OCI-LY1 (cell line): ENCODE measurements around the gene RNF150.
"Not testable (repeated sequence)": the region's sequence is repeated elsewhere in the genome, so short reads cannot be mapped to it uniquely, and the experiment has no call there.

ENCODE experiments used
- H2AFZ ChIP-seq: fragments of 200-600 bp; sonication (generic), shearing (Covaris generic); 2 replicates; pipeline ENCODE4 v1.6.0; 2014; ENCODE audit warnings: antibody characterized with exemption, mild to moderate bottlenecking, low read length
- H3F3A ChIP-seq: fragments of 200-600 bp; sonication (generic), shearing (Covaris generic); 2 replicates; pipeline ENCODE4 v1.6.0; 2014; ENCODE audit warnings: mild to moderate bottlenecking, antibody characterized with exemption, low read length, moderate library complexity; ENCODE audit not compliant: insufficient read depth
- H3K27ac ChIP-seq: fragments of 200-600 bp; sonication (generic); 2 replicates; pipeline ENCODE4 v1.5.1; 2014; ENCODE audit warnings: low read length, mixed run types, mild to moderate bottlenecking, low read depth; ENCODE audit not compliant: poor library complexity, severe bottlenecking
- H3K27me3 ChIP-seq: fragments of 200-600 bp; sonication (generic); 2 replicates; pipeline ENCODE4 v1.6.0; 2014; ENCODE audit warnings: antibody characterized with exemption, mild to moderate bottlenecking, low read length, moderate library complexity; ENCODE audit not compliant: insufficient read depth
- H3K36me3 ChIP-seq: fragments of 200-600 bp; sonication (generic); 2 replicates; pipeline ENCODE4 v1.6.1; 2014; ENCODE audit warnings: mild to moderate bottlenecking, antibody characterized with exemption, low read length, moderate library complexity, mixed read lengths; ENCODE audit not compliant: insufficient read depth
- H3K4me1 ChIP-seq: fragments of 200-600 bp; sonication (generic); 2 replicates; pipeline ENCODE4 v1.5.1; 2014; ENCODE audit warnings: mild to moderate bottlenecking, low read length, moderate library complexity; ENCODE audit not compliant: insufficient read depth, severe bottlenecking
- H3K4me2 ChIP-seq: fragments of 200-600 bp; sonication (generic), shearing (Covaris generic); 2 replicates; pipeline ENCODE4 v1.6.1; 2014; ENCODE audit warnings: low read length
- H3K4me3 ChIP-seq: fragments of 200-600 bp; sonication (generic); 2 replicates; pipeline ENCODE4 v1.5.1; 2014; ENCODE audit warnings: low read length, low read depth, mild to moderate bottlenecking, mixed read lengths; ENCODE audit not compliant: poor library complexity, severe bottlenecking
- H3K79me2 ChIP-seq: fragments of 200-600 bp; shearing (Covaris generic); 2 replicates; pipeline ENCODE4 v1.6.1; 2016; ENCODE audit warnings: mixed run types, low read length, mixed read lengths; ENCODE audit not compliant: insufficient read depth
- H3K9ac ChIP-seq: fragments of 200-600 bp; sonication (generic), shearing (Covaris generic); 2 replicates; pipeline ENCODE4 v1.6.1; 2014; ENCODE audit warnings: mild to moderate bottlenecking, low read length, mixed read lengths
- H3K9me2 ChIP-seq: fragments of 200-600 bp; sonication (generic), shearing (Covaris generic); 2 replicates; pipeline ENCODE4 v1.6.1; 2014; ENCODE audit warnings: low read depth, mild to moderate bottlenecking, low read length, mixed read lengths
- H3K9me3 ChIP-seq: fragments of 200-600 bp; shearing (Covaris generic); 2 replicates; pipeline ENCODE4 v1.6.1; 2014; ENCODE audit warnings: low read length, mixed read lengths
- H4K20me1 ChIP-seq: fragments of 200-600 bp; sonication (generic), shearing (Covaris generic); 2 replicates; pipeline ENCODE4 v1.6.0; 2016; ENCODE audit warnings: mild to moderate bottlenecking, low read length; ENCODE audit not compliant: insufficient read depth
- CTCF ChIP-seq: fragments of 200-600 bp; sonication (generic), shearing (Covaris generic); IDR thresholded peaks from 2 replicates; pipeline ENCODE4 v1.5.1; 2017; ENCODE audit warnings: mild to moderate bottlenecking, antibody characterized with exemption, low read length, moderate library complexity, mixed read lengths
- EZH2 ChIP-seq: fragments of 200-600 bp; sonication (generic), shearing (Covaris generic); IDR thresholded peaks from 2 replicates; pipeline ENCODE4 v1.8.0; 2017; ENCODE audit warnings: borderline replicate concordance, mixed run types, mild to moderate bottlenecking, antibody characterized with exemption, low read length, moderate library complexity, mixed read lengths

Gene RNF150

DNA sequence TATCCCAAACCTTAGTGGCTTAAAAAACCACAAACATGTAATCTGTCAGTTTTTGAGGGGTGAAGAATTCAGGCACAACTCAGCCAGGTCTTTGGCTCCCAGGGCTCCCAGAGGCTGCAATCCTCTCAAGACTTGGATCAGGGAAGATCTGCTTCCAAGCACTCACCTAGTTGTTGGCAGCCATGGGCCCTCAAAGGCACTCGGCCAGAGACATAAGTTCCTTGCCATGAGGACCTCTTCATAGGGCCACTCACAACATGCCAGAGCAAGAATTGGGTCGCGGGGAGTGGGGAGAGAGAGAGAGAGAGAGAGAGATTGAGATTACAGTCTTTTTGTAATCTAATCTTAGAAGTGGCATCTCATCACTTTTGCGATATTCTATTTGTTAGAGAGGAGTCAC, 300.0 kb downstream of the RNF150 start:
- H3F3A ChIP-seq = no peaks in the 10 kb centered on the region
- no peaks in the 10 kb centered on the region for H4K20me1 ChIP-seq
- H3K27ac ChIP-seq = no peak overlapping the region
- no peaks in the 10 kb centered on the region for H3K79me2 ChIP-seq
- no peak overlapping the region for H3K9ac ChIP-seq
- no peaks in the 10 kb centered on the region for H3K9me2 ChIP-seq
- TF ChIP-seq CTCF (no peak), EZH2 (no peak)
- H2AFZ ChIP-seq = no peak overlapping the region
- H3K9me3 ChIP-seq = no peaks in the 10 kb centered on the region
- no peak overlapping the region for H3K4me2 ChIP-seq
- H3K36me3 ChIP-seq = no peaks in the 10 kb centered on the region; the same call in 1 of the 2 replicates
- H3K27me3 ChIP-seq = no peaks in the 10 kb centered on the region
- peaks cover 18% of the 10 kb centered on the region for H3K4me1 ChIP-seq
- H3K4me3 ChIP-seq = no peak overlapping the region

DNA sequence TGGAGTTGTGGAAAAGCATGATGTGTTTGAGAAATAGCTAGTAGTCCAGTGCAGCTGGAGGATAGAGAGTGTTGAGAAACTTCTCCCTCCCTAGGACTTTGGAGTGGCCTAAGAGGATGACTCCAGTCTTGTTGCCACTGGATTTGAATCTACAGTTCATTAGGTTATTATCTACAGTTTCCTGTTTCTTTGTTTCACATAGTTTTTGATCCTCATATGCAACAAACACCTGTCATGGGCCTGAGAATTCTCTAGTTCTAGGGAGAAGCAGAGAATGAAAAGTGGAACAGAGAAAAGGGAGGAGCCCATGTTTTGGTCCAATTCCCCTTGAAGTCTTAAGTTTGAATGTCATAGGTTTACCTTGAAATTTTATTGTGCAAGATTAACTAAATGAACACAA, 303.4 kb downstream of the RNF150 start:
- H3F3A ChIP-seq = no peaks in the 10 kb centered on the region
- no peak for TF ChIP-seq EZH2
- TF ChIP-seq CTCF = no peak
- H3K9me2 ChIP-seq = no peaks in the 10 kb centered on the region
- H3K4me2 ChIP-seq = no peak overlapping the region
- peaks cover 28% of the 10 kb centered on the region for H3K4me1 ChIP-seq
- H3K79me2 ChIP-seq = no peaks in the 10 kb centered on the region
- H2AFZ ChIP-seq = no peak overlapping the region
- H3K9ac ChIP-seq = no peak overlapping the region
- no peaks in the 10 kb centered on the region for H3K9me3 ChIP-seq
- no peaks in the 10 kb centered on the region for H3K27me3 ChIP-seq
- H3K4me3 ChIP-seq = no peak overlapping the region
- H3K27ac ChIP-seq = peak overlapping the region; percentile 45
- no peaks in the 10 kb centered on the region for H4K20me1 ChIP-seq
- H3K36me3 ChIP-seq = no peaks in the 10 kb centered on the region; the same call in 1 of the 2 replicates

DNA sequence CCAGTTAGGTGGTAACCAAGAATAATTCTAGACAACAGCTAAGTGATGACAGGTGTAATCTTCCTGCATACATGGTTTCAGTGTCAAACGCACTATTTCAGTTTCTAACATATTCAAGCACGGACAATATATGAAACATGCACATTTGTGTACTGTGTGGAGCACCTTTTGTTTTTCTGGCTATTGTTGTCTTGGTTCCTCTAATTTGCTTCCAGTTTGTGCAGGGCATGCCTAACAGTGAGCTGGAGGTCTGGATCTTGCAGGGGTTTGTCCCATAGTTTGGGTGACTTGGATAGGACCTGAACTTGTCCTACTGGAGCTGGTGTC, 306.6 kb downstream of the RNF150 start:
- Histone ChIP-seq H3K27ac (peak overlapping the region; percentile 51), H3K79me2 (no peaks in the 10 kb centered on the region), H3F3A (no peaks in the 10 kb centered on the region), H3K27me3 (no peaks in the 10 kb centered on the region), H3K4me3 (peak overlapping the region; percentile 59), H3K4me1 (peaks cover 28% of the 10 kb centered on the region), H3K9ac (no peak overlapping the region), H2AFZ (no peak overlapping the region), H3K36me3 (no peaks in the 10 kb centered on the region), H3K9me2 (no peaks in the 10 kb centered on the region), H3K9me3 (no peaks in the 10 kb centered on the region), H3K4me2 (peak overlapping the region; percentile 70; the same call in 1 of the 2 replicates), H4K20me1 (no peaks in the 10 kb centered on the region)
- no peak for TF ChIP-seq CTCF
- no peak for TF ChIP-seq EZH2

DNA sequence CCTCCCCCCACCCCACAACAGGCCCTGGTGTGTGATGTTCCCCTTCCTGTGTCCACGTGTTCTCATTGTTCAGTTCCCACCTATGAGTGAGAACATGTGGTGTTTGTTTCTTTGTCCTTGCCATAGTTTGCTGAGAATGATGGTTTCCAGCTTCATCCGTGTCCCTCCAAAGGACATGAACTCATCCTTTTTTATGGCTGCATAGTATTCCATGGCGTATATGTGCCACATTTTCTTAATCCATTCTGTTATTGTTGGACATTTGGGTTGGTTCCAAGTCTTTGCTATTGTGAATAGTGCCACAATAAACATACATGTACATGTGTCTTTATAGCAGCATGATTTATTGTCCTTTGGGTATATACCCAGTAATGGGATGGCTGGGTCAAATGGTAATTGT, 312.7 kb downstream of the RNF150 start:
- not testable (repeated sequence) for H3K79me2 ChIP-seq, H2AFZ ChIP-seq, H3K27ac ChIP-seq, H3K27me3 ChIP-seq, H3K9ac ChIP-seq, H3K4me1 ChIP-seq, H3F3A ChIP-seq, H3K4me2 ChIP-seq, H3K9me2 ChIP-seq, H4K20me1 ChIP-seq, H3K36me3 ChIP-seq, H3K4me3 ChIP-seq, H3K9me3 ChIP-seq
